Activated CD4-positive, alpha-beta T cell treated with anti-CD3 and anti-CD28 coated beads, Interleukin-2, Interleukin-6, amounts not matched to agents 100 ng/mL and 50 ng/mL, durations not matched to agents 16 hours and 8 hours (primary cell): Measurements from ENCODE around the gene THAP7.

Source experiments
- DNase-seq: peaks from one replicate; pipeline ENCODE4 v3.0.0-alpha.2; 2020

The THAP7 gene

DNA sequence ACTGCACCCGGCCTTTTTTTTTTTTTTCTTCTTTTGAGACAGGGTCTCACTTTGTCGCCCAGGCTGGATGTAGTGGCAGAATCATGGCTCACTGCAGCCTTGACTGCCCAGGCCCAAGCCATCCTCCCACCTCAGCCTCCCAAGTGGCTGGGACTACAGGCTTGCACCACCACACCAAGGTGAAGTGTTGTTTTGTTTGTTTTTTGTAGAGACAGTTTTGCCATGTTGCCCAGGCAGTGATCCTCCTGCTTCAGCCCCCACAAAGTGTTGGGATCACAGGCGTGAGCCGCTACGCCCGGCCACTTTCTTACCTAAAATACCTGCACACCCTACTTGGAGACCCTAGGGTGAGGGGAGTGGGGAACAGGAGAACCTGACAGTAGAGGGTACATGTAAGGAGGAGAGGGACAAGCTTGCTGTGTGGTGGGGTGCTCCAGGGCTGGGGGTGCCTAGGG is 39.4 kb downstream of the THAP7 start:
- DNase-seq = no peak

DNA sequence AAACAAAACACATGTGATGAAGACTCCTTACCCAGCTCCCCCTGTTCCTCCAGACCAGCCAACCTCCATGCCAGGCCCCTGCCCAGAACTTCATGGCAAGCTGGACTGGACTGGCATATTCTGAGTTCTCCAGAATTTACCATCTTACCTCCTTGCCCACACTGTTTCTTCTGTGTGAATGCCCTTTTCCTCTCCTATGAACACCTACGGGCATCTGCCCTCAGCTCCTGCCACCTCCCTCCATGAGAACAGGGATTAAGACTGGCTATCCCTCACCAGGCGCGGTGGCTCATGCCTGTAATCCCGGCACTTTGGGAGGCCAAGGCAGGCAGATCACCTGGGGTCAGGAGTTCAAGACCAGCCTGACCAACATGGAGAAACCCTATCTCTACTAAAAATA is 41.3 kb downstream of the THAP7 start:
- no peak for DNase-seq

DNA sequence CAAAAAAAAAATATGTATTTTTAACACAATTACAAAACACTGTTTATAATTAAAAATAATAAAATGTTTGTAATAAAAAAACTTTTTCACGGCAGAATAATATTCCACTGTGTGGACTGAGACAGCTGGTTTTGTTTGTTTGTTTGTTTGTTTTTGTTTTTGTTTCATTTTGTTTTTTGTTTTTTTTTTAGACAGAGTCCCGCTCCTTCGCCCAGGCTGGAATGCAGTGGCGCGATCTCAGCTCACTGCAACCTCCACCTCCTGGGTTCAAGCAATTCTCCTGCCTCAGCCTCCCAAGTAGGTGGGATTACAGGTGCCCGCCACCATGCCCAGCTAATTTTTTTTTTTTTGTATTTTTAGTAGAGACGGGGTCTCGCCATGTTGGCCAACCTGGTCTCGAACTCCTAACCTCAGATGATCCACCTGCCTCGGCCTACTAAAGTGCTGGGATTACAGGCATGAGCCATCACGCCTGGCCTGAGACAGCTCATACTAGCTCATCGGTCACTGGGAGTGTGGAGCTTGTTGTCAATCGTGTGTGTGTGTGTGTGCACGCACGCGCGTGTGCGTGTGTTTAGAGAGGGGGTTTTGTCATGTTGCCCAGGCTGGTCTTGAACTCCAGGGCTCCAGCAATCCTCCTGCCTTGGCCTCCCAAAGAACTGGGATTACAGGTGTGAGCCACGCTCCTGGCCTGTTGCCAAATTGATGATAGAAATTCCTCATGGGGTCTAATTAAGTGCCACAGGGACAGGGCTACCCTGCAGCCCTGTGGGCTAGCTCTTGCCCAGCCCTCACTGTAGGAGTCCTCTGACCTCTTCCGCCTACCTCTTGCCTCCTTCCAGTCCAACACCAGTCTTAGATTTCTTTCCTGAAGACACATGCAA is 42.1 kb downstream of the THAP7 start:
- no peak for DNase-seq

- no peak for DNase-seq
Measured at GRCh38 chr22:20957683-20958431, 44.1 kb downstream of the THAP7 start.

- DNase-seq = no peak
Measured at GRCh38 chr22:20957102-20957682, 44.7 kb downstream of the THAP7 start.

DNA sequence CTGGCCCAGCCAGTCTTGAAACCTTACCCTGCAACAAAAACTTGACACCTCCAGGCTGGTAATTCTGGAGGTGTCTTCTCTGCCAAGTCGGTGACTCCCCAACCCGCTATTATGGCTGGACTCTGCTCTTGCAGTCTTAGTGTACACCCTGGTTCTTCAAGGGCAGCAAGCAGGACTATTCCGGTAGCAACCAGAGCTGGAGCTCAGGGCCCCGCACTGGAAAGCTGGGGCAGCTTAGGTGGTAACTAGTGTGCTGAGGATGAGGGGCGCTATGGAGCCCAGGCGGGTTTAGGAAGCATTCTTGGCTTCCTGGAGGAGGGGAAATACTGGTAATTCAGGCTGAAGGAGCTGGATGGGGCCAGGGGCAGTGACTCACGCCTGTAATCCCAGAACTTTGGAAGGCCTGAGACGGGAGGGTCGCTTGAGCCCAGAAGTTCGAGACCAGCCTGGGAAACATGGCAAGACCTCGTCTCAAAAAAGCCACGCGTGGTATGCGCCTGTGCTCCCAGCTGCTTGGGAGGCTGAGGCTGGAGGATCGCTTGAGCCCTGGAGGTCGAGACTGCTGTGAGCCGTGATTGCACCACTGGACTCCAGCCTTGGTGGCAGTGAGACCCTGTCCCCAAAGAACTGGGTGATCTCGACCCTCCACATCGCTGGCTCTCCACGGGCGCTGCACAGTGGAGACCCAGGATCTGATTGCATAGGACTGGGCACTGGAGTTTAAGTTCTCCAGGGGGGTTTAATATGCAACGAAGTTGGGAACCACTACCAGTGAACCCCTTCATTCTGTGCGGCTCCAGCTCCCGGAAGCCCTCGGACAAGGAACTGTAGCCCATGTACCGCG is 45.4 kb downstream of the THAP7 start:
- DNase-seq = no peak

DNA sequence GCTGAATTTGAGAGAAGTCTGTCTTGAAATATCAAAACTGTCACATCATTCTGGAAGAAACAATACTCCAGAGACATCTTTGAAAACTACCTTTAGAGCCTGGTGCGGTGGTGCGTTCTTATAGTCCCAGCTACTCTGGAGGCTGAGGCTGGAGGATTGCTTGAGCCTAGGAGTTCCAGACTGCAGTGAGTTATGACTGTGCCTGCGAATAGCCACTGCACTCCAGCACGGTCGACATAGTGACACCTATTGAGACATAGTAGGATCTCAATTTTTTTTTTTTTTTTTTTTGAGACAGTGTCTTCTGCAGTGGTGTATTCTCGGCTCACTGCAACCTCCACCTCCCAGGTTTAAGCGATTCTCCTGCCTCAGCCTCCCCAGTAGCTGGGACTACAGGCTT is 46.4 kb downstream of the THAP7 start:
- DNase-seq = no peak

- DNase-seq = no peak
Measured at GRCh38 chr22:20953668-20954500, 48.0 kb downstream of the THAP7 start.

DNA sequence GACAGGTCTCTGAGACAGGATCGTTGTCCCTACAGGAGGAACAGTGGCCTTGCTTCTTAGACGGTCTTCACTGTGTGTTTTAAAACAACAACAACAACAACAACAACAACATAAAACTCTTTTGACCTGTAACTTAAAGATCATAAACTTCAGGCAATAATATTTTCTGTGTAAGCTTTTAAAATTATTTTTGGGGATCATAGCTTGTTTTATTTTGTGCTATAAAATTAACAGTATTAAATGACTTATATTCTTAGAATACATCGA is 48.6 kb downstream of the THAP7 start:
- DNase-seq = no peak

DNA sequence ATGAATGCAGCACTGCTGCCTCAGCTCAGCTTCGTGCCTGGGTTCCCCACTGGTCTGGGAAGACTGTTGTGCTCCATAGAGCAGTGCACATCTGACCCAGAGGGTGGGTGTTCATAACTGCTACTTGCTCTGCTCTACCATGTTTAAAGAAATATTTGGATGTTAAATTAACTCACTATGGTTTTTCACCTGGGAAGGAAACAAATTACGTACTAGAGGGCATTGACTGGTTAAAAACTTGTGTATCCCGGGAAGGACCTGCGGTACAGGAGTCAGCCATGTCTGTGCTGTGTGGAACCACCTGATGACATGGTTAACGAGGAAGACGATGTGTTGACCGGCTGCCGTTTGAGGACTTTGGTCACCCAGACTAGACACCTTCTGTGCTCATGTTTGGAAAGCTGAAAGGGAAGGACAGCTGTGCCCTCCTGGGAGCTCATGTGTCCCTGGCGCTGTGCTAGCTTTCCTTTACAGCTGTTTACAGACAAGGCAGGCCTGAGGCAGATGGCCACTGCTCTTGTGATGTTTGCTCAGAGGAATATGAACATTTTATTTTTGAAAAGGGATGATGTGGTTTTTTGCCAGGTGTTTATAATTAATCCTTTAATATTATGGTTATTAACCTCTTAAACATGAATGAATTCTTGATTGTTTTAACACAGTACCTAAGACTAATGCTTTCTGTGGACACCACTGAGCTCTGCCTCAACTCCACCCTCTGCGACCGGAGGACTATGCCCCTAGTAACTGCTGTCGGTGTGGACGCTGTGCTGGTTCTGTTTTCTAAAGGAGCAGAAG is 49.2 kb downstream of the THAP7 start:
- DNase-seq = no peak

- DNase-seq = no peak
Measured at GRCh38 chr22:20951932-20952380, 50.0 kb downstream of the THAP7 start.

GRCh38 chr22:20951151-20951931 is 50.6 kb downstream of the THAP7 start:
- DNase-seq = no peak

DNA sequence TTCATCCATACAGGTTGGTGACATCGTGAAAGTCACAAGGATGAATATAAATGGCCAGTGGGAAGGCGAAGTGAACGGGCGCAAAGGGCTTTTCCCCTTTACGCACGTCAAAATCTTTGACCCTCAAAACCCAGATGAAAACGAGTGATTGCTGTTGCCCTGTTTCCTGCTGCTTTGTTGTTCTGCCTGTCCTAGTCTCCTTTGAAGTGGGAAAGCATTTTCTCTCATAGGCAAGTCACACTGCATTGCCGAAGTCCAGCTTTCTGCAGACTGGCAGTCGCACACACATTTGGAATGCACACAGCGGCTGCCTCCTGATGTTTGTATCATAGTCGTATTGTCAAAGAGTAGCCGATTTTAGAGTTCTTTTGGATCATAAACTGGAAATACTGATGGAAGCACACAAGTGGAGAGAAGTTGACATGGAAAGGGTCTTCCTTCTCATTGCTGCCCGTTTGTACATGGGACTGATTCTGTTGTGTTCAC is 52.2 kb downstream of the THAP7 start:
- DNase-seq = no peak
